ENCODE measurements around the gene C1orf116.

Gene C1orf116

GRCh38 chr1:207021139-207021861 is 11.3 kb downstream of the C1orf116 start:
- H3K9me3 ChIP-seq (ENCODE audit: control insufficient read depth, insufficient read depth, low read length), result no peaks in the 10 kb centered on the region
- peaks cover 2% of the 10 kb centered on the region for H3K27me3 ChIP-seq (ENCODE audit: control insufficient read depth, insufficient read depth, low read length)
- peaks cover 6% of the 10 kb centered on the region for H3K4me1 ChIP-seq (ENCODE audit: control insufficient read depth, insufficient read depth, low read length)
- H3K36me3 ChIP-seq (ENCODE audit: control insufficient read depth, insufficient read depth, low read length), result no peaks in the 10 kb centered on the region
- H3K4me3 ChIP-seq (ENCODE audit: low read depth, low read length), result no peak overlapping the region
- H3K9ac ChIP-seq (ENCODE audit: low read depth, low read length), result no peak overlapping the region

DNA sequence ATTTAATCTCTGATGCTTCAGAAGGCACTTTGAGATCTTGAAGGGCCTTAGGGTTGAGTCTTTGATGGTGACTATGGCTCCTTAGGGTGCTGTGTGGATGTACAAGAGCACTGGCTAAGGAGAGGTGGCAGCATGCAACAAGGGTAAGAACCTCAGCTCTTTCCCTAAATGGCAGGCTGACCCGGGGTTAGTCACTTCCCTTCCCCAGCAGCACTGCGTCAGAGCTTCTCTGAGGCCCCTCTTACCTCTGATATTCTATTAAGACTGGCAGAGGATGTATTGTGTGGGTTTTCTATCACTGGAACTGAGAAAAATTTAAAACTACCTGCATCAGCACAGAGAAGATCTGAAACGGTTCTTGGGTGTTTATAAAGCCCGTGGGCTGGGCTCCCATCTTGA is 11.8 kb downstream of the C1orf116 start:
- no peak overlapping the region for H3K4me3 ChIP-seq (ENCODE audit: low read depth, low read length)
- no peaks in the 10 kb centered on the region for H3K36me3 ChIP-seq (ENCODE audit: control insufficient read depth, insufficient read depth, low read length)
- peaks cover 6% of the 10 kb centered on the region for H3K4me1 ChIP-seq (ENCODE audit: control insufficient read depth, insufficient read depth, low read length)
- H3K9ac ChIP-seq (ENCODE audit: low read depth, low read length), result no peak overlapping the region
- no peaks in the 10 kb centered on the region for H3K9me3 ChIP-seq (ENCODE audit: control insufficient read depth, insufficient read depth, low read length)
- H3K27me3 ChIP-seq (ENCODE audit: control insufficient read depth, insufficient read depth, low read length), result peaks cover 2% of the 10 kb centered on the region

- Histone ChIP-seq H3K36me3 (ENCODE audit: control insufficient read depth, insufficient read depth, low read length) (no peaks in the 10 kb centered on the region), H3K9ac (ENCODE audit: low read depth, low read length) (no peak overlapping the region), H3K4me3 (ENCODE audit: low read depth, low read length) (no peak overlapping the region), H3K4me1 (ENCODE audit: control insufficient read depth, insufficient read depth, low read length) (peaks cover 2% of the 10 kb centered on the region), H3K27me3 (ENCODE audit: control insufficient read depth, insufficient read depth, low read length) (peaks cover 2% of the 10 kb centered on the region), H3K9me3 (ENCODE audit: control insufficient read depth, insufficient read depth, low read length) (no peaks in the 10 kb centered on the region)
These were observed 12.4 kb downstream of the C1orf116 start for GRCh38 chr1:207020065-207020708.

GRCh38 chr1:207019661-207020060 is 12.9 kb downstream of the C1orf116 start:
- Histone ChIP-seq H3K9ac (ENCODE audit: low read depth, low read length) (no peak overlapping the region), H3K4me3 (ENCODE audit: low read depth, low read length) (no peak overlapping the region), H3K9me3 (ENCODE audit: control insufficient read depth, insufficient read depth, low read length) (no peaks in the 10 kb centered on the region), H3K27me3 (ENCODE audit: control insufficient read depth, insufficient read depth, low read length) (peaks cover 2% of the 10 kb centered on the region), H3K4me1 (ENCODE audit: control insufficient read depth, insufficient read depth, low read length) (no peaks in the 10 kb centered on the region), H3K36me3 (ENCODE audit: control insufficient read depth, insufficient read depth, low read length) (no peaks in the 10 kb centered on the region)

GRCh38 chr1:207019161-207019560 is 13.4 kb downstream of the C1orf116 start:
- Histone ChIP-seq H3K9me3 (ENCODE audit: control insufficient read depth, insufficient read depth, low read length) (no peaks in the 10 kb centered on the region), H3K9ac (ENCODE audit: low read depth, low read length) (no peak overlapping the region), H3K4me1 (ENCODE audit: control insufficient read depth, insufficient read depth, low read length) (no peaks in the 10 kb centered on the region), H3K36me3 (ENCODE audit: control insufficient read depth, insufficient read depth, low read length) (no peaks in the 10 kb centered on the region), H3K27me3 (ENCODE audit: control insufficient read depth, insufficient read depth, low read length) (peaks cover 2% of the 10 kb centered on the region), H3K4me3 (ENCODE audit: low read depth, low read length) (no peak overlapping the region)

DNA sequence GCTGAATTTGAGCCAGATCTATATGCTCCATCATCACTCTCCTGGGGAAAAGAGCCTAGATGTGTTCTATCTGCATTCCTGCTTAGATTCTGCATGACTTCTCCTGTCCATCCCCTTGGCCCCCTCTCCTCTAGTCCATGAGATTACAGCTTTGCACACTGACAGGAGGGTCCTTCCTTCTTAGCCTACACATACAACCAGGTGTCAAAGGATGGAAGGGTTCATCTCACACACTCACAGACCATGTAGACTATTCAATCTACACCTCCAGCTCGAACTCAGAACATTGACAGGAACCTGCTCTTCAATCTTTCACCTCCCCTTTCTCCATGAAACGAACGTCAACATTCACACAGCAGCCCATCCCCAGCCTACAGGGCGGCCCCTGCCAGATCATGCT is 13.8 kb downstream of the C1orf116 start:
- H3K9me3 ChIP-seq (ENCODE audit: control insufficient read depth, insufficient read depth, low read length), result no peaks in the 10 kb centered on the region
- H3K9ac ChIP-seq (ENCODE audit: low read depth, low read length), result no peak overlapping the region
- no peaks in the 10 kb centered on the region for H3K36me3 ChIP-seq (ENCODE audit: control insufficient read depth, insufficient read depth, low read length)
- H3K4me3 ChIP-seq (ENCODE audit: low read depth, low read length), result no peak overlapping the region
- no peaks in the 10 kb centered on the region for H3K4me1 ChIP-seq (ENCODE audit: control insufficient read depth, insufficient read depth, low read length)
- H3K27me3 ChIP-seq (ENCODE audit: control insufficient read depth, insufficient read depth, low read length), result peaks cover 2% of the 10 kb centered on the region

DNA sequence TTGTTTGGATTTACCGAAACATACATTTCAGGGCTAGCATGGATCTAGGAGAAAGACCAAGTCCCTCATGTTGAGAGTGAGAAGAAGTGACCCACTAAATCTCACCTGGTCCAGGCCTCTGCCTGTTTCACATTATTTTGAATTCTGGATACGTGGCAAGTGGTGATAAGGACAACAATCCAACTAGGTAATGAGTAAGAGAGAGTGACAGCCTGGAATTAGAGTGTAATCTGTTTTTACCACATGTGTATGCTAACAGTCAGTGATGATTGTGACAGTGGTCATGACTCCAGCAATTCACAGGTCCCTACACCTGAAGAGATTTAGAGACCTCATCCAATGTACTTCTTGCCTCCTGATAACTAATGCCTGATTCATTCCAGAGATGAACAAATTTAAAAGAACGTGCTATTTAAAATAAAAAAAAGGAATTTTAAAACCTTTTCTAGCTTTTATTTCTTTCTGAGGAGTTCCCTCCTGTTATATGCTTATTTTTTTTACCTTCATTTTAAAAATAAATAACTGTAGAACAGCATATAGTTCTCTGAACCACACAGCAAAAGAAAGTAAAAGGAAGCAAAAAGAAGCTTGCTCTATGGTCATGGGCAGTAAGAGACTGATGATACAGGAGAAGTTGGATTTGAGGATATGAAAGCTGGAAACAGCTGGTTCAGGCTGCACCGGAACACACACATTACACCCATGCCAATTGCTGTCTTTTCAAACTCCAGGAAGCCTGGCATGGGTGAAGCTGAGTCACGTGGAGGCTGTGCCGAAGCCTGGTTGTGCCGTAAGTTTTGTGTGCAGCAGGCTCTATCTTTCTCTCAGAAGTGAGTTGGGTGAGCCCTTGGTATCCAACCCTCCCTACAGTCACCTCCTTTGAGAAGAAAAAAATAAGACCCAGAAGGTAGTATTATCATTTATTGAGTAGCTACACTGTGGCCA is 14.7 kb downstream of the C1orf116 start:
- peaks cover 2% of the 10 kb centered on the region for H3K27me3 ChIP-seq (ENCODE audit: control insufficient read depth, insufficient read depth, low read length)
- no peak overlapping the region for H3K9ac ChIP-seq (ENCODE audit: low read depth, low read length)
- H3K4me3 ChIP-seq (ENCODE audit: low read depth, low read length), result no peak overlapping the region
- no peaks in the 10 kb centered on the region for H3K9me3 ChIP-seq (ENCODE audit: control insufficient read depth, insufficient read depth, low read length)
- no peaks in the 10 kb centered on the region for H3K4me1 ChIP-seq (ENCODE audit: control insufficient read depth, insufficient read depth, low read length)
- no peaks in the 10 kb centered on the region for H3K36me3 ChIP-seq (ENCODE audit: control insufficient read depth, insufficient read depth, low read length)

- Histone ChIP-seq H3K27me3 (ENCODE audit: control insufficient read depth, insufficient read depth, low read length) (peaks cover 2% of the 10 kb centered on the region), H3K9me3 (ENCODE audit: control insufficient read depth, insufficient read depth, low read length) (no peaks in the 10 kb centered on the region), H3K36me3 (ENCODE audit: control insufficient read depth, insufficient read depth, low read length) (no peaks in the 10 kb centered on the region), H3K9ac (ENCODE audit: low read depth, low read length) (no peak overlapping the region), H3K4me1 (ENCODE audit: control insufficient read depth, insufficient read depth, low read length) (no peaks in the 10 kb centered on the region), H3K4me3 (ENCODE audit: low read depth, low read length) (no peak overlapping the region)
These were observed 16.8 kb downstream of the C1orf116 start for GRCh38 chr1:207015791-207016190.

DNA sequence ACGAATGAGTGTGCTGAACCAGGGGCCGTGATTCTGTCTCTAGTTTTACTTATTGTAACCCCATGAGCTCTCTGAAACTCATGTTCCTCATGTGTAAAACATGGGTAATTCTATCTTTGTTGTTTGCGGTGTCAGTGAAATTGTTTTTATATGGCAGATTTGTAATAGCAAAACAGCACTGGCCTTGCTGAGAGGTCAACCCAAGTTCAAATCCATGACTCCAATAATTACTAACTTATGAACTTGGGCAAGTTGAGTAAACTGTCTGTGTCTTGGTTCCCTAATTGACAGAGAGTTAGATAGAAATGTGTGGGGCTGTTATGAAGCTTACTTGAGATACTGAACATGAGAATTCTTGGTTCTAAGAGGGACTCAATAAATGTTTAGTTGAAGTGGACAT is 17.8 kb downstream of the C1orf116 start:
- H3K9me3 ChIP-seq (ENCODE audit: control insufficient read depth, insufficient read depth, low read length), result no peaks in the 10 kb centered on the region
- no peaks in the 10 kb centered on the region for H3K4me1 ChIP-seq (ENCODE audit: control insufficient read depth, insufficient read depth, low read length)
- H3K36me3 ChIP-seq (ENCODE audit: control insufficient read depth, insufficient read depth, low read length), result no peaks in the 10 kb centered on the region
- H3K9ac ChIP-seq (ENCODE audit: low read depth, low read length), result no peak overlapping the region
- H3K27me3 ChIP-seq (ENCODE audit: control insufficient read depth, insufficient read depth, low read length), result peaks cover 2% of the 10 kb centered on the region
- no peak overlapping the region for H3K4me3 ChIP-seq (ENCODE audit: low read depth, low read length)

DNA sequence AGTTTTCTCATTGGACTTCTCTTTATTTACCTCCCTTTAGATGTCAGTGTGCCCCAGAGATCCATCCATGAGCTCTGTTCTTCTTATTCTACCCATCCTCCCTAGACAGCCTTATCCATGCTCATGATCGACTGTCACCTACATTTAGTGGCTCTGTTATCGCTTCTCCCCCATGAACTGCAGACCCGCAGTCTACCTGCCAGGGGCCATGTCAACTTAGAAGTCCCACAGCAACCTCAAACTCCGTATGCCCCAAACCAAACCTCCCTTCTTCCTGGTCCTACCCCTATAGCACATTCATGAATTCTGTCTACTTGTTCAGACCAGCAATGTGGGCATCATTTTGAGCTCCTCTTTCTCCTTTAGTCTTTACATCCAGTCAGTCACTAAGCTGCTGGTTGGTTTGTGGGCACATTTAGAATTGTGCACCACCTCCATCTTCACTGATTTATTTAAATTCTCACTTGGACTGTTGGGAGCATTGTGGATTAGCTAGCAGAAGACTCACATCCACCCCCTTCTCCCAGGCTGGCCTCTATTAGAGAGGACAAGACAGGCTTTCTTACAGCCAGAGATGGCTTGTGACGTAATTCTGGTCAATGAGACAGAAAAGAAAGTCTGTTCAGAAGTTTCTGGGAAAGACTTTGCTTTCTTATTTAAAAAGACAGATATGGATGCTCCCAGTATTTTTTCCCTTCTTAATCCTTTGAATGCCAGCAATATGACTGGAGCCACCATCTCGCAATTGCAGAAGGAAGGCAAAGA is 19.1 kb downstream of the C1orf116 start:
- Histone ChIP-seq H3K9me3 (ENCODE audit: control insufficient read depth, insufficient read depth, low read length) (no peaks in the 10 kb centered on the region), H3K4me3 (ENCODE audit: low read depth, low read length) (no peak overlapping the region), H3K27me3 (ENCODE audit: control insufficient read depth, insufficient read depth, low read length) (no peaks in the 10 kb centered on the region), H3K36me3 (ENCODE audit: control insufficient read depth, insufficient read depth, low read length) (no peaks in the 10 kb centered on the region), H3K9ac (ENCODE audit: low read depth, low read length) (no peak overlapping the region), H3K4me1 (ENCODE audit: control insufficient read depth, insufficient read depth, low read length) (no peaks in the 10 kb centered on the region)

GRCh38 chr1:207010726-207011125 is 21.8 kb downstream of the C1orf116 start:
- Histone ChIP-seq H3K27me3 (ENCODE audit: control insufficient read depth, insufficient read depth, low read length) (no peaks in the 10 kb centered on the region), H3K9me3 (ENCODE audit: control insufficient read depth, insufficient read depth, low read length) (no peaks in the 10 kb centered on the region), H3K9ac (ENCODE audit: low read depth, low read length) (no peak overlapping the region), H3K36me3 (ENCODE audit: control insufficient read depth, insufficient read depth, low read length) (no peaks in the 10 kb centered on the region), H3K4me3 (ENCODE audit: low read depth, low read length) (no peak overlapping the region), H3K4me1 (ENCODE audit: control insufficient read depth, insufficient read depth, low read length) (no peaks in the 10 kb centered on the region)

Measured in iPS-15b (cell line).